HG03432 (cell line): ENCODE results near the gene ABCF2.
A peak's percentile ranks its signal among the peaks of the same experiment; 100 is the strongest.

ENCODE experiments used
- ATAC-seq: cut with Tn5 transposase; IDR thresholded peaks from one replicate; pipeline ENCODE4 v1.9.1; 2021; ENCODE audit warnings: mild to moderate bottlenecking, moderate library complexity; ENCODE audit not compliant: unreplicated experiment

ABCF2 gene

DNA sequence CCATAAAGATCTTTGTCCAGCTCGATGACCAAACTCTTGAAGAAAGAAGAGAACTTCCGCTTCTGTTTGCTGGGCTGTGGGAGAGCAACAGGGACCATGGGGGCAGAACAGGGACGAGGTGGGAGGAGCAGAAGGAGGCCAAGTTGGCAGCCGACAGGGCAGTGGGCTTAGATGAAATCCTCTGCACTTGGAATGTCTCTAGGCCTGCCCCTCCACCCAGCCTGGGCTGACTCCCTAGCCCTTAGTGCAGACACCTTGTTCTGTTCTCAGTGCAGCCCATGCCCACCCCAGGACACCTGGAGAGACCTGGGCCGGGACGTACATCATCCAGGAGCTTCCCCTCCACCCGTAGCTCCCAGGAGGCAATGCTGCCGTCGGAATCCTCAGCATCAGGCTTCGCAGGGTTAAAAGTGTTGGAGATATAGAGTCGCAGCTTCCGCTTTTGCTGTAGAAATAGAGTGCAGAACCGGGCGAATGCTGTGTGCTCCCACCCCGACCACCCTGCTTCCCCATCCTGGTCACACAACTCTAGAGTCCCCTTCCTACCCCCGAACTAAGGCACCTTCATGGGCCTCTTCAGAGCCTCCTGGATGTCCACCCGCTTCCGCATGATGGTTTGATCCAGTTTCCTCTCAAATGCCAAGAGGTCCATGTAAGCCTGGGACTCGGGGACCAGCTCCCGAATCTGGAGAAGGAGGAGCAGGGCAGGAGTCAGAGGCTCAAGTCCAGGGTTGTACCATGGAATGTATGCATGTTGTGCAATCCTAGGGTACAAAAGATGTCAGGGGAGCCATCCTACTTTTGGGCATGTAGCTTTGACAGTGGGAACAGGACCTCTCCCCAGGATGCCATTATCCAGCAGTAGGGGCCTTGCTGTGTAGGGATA, 15.4 kb upstream of the ABCF2 start:
- ATAC-seq: no peak

DNA sequence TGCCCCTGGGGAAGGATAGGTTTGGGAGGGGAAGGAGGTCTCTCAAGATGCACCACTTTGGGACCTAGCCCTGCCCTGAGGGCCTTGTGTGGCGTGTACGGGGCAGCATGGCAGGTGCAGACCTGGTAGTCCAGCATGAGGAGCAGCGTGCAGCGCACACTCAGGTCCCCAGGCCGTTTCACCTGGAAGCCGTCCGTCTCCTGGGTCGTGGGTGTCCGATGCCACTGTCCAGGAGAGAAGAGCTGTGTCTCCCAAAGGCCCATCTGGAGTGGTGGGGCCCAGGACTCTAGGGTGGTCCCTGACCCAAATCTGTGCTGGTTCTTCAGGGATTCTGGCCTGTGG, 14.7 kb upstream of the ABCF2 start:
- ATAC-seq: no peak

DNA sequence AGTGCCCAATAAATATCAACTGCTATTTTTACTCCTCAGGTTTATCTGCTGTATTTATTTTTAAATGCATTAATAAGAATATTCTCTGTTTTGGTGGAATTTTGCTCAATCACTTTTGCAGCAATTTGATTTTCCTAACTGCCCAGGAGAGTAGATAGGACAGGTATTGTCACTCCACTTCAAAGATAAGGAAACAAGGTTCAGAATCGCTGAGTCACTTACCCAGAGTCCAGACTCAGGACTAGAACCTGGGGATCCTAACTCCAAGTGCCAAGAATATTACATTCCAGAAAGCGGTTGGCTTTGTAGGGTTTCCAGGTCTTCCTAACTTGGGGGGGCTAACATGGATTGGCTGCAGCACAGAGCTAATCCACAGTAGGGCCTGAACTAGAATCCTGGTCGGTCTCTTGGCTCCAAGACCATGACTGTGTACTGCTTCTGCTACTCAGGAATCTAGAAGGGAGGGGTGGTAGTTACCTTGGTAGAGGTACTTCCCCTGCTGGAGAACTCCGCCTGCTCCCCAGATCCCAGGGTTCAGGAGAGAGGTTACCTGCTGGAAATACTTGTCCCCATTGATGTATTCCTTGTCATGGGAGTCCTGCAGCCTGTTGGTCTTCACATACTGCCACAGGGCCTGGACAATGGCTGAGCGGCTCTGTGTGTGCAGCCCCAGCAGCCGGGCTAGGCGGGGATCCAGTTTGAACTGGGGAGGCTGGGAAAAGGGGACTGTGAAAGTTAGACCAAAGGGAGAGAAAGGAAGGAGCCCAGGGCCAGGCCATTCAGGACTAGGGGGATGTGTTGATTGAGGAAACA, 14.1 kb upstream of the ABCF2 start:
- ATAC-seq: no peak

DNA sequence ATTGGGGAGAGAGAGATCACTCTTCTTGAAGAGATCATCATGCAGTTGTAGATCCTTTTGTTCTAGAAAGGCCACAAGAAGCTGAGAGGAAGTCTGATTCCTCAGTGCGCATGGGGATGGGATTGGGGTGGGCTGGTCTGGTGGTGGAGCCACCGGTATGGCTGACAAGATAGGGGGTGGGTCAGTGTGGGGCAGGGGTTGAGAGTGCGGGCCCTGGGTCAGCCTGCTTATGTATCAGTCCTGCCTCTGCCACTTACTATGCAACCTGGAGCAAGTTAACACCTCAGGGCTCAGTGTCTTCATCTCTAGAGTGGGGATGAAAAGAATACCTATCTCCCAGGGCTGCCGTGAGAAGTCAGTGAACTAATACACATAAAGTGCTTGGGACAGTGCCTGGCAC, 13.5 kb upstream of the ABCF2 start:
- ATAC-seq: no peak

DNA sequence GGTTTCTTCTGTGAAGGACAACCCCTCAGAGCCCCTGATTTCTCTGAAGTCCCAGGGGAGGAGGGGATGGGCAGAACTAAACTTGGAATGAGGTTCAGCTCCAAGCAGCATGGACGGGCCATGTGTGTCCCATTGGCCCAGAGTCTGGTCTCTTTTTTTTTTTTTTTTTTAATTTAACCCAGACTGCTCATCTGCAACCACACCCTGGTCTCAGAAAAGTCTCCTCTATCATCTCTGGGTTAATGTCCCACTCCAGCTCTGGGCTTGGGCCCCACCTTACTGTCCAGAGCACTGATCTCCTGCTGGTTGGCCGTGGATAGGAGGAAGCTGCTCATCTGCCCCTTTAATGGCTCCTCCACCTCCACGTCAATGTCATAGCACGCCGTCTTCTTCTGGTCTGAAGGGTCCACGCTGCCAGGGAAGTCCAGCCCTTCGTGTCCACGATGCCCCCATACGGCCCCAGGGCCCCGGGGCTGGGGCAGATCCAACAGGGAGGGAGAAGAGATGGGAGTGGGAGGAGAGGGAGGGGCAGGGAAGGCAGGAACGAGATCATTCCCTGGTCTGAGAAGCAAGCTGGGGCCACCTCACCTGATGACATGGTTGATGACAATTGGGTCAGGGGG, 12.9 kb upstream of the ABCF2 start:
- no peak for ATAC-seq

DNA sequence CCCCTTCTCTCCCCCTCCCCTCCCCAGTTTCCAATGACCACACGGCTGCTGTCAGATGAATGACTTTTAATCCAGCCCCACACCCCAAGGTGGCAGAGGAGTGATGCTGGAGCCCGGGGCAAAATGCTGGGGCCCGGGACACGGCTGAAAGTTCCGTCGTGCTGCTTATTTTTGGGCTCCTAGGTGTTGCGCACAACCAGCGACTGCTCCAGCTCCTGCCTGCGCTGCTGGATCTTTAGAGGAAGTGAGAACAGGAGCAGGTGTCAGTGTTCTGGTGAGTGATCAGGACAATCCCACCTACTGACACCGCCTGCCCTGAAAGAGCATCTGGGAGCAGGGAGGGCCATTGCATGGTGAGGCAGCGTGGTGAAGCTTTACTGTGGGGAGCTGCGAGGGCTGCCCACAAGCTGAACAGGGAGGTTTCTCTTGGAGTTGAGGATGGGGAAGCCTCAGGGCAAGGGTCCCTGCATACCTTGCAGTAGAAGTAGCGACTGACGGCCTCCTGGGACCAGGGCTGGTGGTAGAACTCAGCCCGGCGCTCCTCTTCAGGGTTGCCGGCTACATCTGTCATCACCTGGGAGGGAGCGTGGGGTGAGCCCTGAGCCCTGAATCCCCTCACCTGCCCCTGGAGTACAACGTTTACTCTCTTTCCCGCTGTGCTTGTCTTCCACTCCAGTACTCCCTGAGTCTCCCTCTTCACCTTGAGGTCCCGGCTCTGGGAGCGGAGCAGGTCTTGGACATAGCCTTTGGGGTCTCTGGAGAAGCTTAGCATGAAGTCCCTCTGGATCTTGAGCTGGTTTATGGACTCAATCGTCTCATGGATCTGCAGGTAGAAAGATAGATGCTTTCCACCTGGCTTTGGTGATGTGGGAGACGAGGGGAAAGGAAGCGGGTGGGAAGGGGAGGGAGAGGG, 12.2 kb upstream of the ABCF2 start:
- ATAC-seq: no peak

DNA sequence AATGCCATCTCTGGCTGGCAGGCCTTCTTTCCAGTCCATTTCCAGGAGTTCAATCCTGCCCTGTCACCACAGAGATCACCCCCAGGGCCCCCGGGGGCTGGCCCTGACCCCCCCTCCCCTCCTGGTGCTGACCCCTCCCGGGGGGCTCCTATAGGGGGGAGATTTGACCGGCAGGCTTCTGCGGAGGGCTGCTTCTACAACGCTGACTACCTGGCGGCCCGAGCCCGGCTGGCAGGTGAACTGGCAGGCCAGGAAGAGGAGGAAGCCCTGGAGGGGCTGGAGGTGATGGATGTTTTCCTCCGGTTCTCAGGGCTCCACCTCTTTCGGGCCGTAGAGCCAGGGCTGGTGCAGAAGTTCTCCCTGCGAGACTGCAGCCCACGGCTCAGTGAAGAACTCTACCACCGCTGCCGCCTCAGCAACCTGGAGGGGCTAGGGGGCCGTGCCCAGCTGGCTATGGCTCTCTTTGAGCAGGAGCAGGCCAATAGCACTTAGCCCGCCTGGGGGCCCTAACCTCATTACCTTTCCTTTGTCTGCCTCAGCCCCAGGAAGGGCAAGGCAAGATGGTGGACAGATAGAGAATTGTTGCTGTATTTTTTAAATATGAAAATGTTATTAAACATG, 11.3 kb upstream of the ABCF2 start:
- ATAC-seq: no peak

DNA sequence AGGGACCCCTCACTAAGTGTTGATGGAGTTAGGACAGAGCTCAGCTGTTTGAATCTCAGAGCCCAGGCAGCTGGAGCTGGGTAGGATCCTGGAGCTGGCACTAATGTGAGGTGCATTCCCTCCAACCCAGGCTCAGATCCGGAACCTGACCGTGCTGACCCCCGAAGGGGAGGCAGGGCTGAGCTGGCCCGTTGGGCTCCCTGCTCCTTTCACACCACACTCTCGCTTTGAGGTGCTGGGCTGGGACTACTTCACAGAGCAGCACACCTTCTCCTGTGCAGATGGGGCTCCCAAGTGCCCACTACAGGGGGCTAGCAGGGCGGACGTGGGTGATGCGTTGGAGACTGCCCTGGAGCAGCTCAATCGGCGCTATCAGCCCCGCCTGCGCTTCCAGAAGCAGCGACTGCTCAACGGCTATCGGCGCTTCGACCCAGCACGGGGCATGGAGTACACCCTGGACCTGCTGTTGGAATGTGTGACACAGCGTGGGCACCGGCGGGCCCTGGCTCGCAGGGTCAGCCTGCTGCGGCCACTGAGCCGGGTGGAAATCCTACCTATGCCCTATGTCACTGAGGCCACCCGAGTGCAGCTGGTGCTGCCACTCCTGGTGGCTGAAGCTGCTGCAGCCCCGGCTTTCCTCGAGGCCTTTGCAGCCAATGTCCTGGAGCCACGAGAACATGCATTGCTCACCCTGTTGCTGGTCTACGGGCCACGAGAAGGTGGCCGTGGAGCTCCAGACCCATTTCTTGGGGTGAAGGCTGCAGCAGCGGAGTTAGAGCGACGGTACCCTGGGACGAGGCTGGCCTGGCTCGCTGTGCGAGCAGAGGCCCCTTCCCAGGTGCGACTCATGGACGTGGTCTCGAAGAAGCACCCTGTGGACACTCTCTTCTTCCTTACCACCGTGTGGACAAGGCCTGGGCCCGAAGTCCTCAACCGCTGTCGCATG, 10.5 kb upstream of the ABCF2 start:
- no peak for ATAC-seq

DNA sequence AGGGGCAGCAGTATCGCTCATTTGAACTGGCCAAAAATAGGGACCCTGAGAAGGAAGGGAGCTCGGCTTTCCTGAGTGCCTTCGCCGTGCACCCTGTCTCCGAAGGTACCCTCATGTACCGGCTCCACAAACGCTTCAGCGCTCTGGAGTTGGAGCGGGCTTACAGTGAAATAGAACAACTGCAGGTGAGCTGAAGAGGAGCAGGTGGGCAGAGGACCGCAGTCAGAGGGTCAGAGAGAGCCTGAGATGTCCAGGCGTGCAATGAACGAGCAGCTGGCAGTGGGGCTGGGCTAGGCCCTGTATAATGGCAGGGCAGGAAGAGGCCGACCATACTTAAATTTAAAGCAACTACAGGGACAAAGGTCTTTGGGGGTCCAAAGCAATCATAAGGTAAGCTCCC, 9.4 kb upstream of the ABCF2 start:
- no peak for ATAC-seq

DNA sequence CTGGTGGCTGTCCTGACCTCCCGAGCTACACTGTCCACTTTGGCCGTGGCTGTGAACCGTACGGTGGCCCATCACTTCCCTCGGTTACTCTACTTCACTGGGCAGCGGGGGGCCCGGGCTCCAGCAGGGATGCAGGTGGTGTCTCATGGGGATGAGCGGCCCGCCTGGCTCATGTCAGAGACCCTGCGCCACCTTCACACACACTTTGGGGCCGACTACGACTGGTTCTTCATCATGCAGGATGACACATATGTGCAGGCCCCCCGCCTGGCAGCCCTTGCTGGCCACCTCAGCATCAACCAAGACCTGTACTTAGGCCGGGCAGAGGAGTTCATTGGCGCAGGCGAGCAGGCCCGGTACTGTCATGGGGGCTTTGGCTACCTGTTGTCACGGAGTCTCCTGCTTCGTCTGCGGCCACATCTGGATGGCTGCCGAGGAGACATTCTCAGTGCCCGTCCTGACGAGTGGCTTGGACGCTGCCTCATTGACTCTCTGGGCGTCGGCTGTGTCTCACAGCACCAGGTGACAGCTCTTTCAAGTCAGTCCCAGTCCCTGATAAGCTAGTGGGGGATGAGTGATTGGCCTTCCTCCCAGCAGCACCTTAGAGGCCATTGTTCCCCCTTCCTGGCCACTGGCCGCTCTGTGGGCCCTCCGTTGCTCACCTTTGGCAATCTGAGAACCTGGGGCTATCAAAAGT, 8.2 kb upstream of the ABCF2 start:
- ATAC-seq: no peak

DNA sequence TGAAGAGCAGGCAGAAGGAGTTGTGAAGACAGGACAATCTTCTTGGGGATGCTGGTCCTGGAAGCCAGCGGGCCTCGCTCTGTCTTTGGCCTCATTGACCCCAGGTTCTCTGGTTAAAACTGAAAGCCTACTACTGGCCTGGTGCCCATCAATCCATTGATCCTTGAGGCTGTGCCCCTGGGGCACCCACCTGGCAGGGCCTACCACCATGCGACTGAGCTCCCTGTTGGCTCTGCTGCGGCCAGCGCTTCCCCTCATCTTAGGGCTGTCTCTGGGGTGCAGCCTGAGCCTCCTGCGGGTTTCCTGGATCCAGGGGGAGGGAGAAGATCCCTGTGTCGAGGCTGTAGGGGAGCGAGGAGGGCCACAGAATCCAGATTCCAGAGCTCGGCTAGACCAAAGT, 6.8 kb upstream of the ABCF2 start:
- ATAC-seq: no peak

DNA sequence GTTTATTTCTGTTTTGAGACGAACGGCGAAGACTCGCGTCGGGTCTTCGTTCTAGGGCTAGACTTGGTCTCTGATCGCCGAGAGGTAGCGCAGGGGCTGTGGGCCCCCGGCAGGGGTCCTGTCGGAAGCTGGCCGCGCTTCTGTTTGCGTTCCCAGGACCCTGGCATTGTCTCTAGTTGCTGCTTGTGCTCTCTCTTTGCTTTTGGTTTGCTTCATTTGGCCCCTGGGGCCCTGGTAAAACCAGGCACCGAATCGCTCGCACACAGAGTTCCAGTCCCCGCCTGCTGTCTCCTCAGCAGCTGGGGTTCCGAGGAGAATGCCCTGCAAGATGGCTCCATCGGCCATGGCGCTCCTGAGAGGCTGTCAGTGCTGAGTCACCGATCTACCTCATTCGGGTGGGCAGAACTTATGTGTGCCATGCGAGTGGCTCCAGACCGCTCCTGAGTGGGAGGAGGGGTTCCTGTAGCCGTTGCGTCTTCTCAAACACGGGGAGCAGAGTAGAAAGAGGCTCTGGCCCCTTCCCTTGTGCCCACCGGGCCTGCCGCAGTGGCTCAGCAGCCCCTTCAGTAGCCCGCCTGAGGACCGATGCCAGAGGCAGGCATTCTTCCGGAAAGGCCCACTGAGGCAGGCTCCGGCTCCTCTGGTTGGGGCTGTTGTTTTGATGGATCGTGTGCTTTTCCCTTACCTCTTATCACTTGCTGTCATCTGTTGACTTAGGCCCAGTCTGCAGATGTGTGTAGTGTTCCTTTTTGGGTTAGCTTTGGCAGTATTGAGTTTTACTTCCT, 6.1 kb upstream of the ABCF2 start:
- ATAC-seq: peak; percentile 42

DNA sequence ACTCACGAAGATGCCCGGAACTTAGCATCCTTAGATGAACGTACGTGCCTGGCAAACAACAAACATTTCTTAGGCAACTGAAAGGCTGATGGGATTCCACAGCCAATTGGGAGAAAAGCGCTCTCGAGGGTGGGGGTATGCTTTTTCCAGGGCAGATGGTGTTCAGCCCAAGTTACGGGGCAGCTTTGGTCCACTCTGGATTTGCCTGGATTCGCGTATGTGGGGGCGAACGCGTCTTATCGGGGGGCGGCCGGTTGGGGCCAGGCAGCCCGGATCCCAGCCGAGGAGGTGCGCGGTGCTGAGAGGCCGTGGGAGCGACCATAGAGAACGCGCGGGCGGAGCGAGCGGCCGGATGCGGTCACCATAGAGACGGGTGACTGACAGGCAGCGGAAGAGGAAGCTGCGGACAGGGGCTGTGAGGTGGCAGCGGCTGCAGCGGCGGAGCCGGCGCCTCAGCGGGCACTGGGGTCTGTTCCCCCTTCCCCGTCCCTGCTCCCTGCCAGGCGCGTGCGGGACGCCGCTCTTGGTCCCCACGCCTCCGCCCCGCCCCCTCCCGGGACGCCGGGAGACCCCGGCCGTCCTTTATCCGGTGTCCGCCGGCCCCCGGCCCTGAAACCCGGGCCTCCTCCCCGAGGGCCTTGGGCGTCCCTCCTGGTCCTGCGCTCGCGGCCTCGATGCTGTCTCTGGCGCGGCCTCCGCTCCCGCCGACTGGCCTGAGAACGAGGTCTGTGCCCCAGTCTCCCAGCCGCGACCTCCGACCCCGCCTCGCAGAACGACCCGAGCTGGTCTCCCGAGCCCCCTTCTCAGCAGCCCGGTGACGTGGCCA, 5.3 kb upstream of the ABCF2 start, which contains the start of gene CHPF2:
CHPF2 (plus strand) TSS at position 393 of the 826 bp plus-strand sequence. CDS start 1,529 bp downstream, outside the sequence.
- peak; percentile 97 for ATAC-seq

DNA sequence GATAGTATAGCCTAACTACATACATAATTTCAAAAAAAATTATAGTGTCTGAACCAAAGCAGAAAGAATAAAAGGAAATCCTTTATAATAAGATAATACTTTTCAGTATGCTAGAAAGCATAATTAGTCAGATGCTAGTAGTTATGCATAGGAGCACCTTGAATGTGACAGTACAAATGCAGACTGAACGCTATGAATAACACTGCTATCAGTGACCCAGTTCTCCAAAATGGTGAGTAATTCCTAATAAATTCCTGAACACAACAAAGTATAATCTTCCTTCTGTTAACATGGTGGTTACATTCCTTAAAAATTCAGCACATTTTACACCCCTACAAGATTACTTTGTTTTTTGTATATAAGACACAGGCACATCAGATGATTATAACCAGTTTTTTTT, 4.1 kb upstream of the ABCF2 start:
- ATAC-seq: no peak

DNA sequence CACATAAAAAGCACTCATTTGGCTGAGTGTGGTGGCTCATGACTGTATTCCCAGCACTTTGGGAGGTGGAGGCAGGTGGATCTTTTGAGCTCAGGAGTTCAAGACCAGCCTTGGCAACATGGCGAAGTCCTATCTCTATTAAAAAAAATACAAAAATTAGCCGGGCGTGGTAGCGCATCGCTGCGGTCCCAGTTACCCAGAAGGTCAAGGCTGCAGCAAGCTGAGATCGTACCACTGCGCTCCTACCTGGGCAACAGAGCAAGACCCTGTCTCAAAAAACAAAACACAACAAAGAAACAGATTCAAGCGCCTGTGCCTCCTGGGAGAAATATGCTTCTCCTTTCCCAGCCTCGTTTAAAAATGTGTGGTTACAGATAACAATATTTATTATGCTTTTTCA, 2.2 kb upstream of the ABCF2 start:
- ATAC-seq: no peak

DNA sequence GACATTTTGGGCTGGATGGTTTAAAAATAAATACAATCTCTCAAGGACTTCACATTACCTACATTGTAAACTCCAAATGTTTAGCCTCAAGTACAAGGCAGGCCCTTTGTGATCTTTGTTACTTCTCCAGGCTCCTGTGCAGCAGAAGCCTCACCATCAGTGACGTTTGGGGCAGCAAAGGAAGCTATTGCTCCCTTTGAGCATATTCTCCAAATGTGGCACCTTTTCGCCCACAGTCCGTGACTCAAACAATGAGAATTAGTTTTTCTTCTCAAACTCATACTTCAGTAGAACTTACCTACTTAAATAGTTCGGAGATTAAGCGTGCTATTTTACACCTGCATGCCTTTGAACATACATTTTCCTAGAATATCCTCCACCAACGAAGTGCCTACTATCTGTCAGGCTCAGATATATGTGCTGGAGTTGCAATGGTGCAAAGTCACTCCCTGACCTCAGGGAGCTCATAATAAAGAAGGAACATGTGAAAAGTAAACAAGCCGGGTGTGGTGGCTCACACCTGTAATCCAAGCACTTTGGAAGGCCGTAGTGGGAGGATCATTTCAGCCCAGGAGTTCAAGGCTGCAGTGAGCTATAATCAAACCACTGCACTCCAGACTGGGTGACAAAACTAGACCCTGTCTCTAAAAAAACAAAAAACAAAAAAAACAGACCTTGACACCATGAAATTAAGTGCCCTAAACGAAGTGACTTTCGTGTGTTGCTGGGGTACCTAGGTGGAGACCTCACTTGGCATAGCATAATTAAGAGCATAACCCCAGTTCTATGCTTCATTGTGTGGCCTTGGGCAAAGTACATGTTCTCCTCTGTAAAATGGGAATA, 1.2 kb upstream of the ABCF2 start:
- no peak for ATAC-seq
